ENCODE data around the gene KCNA4. TPM values are rescaled to one million over a fixed set of nuclear protein-coding genes. Genes with fewer than 3 reads are reported as not detected.

The KCNA4 gene
- total and polyA plus RNA-seq, 2 of the 4 experiments (the other 2 are of a cell fraction): not detected

- H3K79me1 ChIP-seq (ENCODE audit: low read depth in 1 of 2, low read length in 2 of 2): no peaks in the 10 kb centered on the region
- no peak overlapping the region for H2AK9ac ChIP-seq (replicated peaks; ENCODE audit: low read depth, low read length, poor library complexity)
- no peak overlapping the region for H3K56ac ChIP-seq (ENCODE audit: extremely low read depth, insufficient read depth, low read length)
- H3K9me3 ChIP-seq (ENCODE audit: control insufficient read depth, insufficient read depth, low read length): no peaks in the 10 kb centered on the region; the same call in 1 of the 2 replicates
- no peak overlapping the region for H2AK5ac ChIP-seq (ENCODE audit: low read depth, low read length)
- no peak overlapping the region for H2BK15ac ChIP-seq (ENCODE audit: low read depth, low read length)
- no peaks in the 10 kb centered on the region for H3K9me1 ChIP-seq (ENCODE audit: insufficient read depth, low read length)
- no peak overlapping the region for H4K5ac ChIP-seq (ENCODE audit: low read depth, low read length)
- no peak for ATAC-seq (ENCODE audit: low read depth)
- 67% methylated on average over 2 of the region's 15 CpGs; no CpG with 5 or more reads in 1 of the 2 experiments for WGBS, 2 experiments (ENCODE audit: extremely low coverage in 2 of 2, insufficient read length in 1 of 2)
- H4K91ac ChIP-seq (ENCODE audit: insufficient read depth, low read depth, low read length): no peak overlapping the region
- H3K14ac ChIP-seq (replicated peaks; ENCODE audit: low read depth, low read length): no peak overlapping the region
- POLR2A ChIA-PET (ENCODE audit: unreplicated experiment): no interaction called here
- no peak overlapping the region for H3K27ac ChIP-seq (ENCODE audit: insufficient read depth, low read length)
- no peak overlapping the region for H3K4me2 ChIP-seq (ENCODE audit: low read depth, low read length)
- H2BK20ac ChIP-seq (ENCODE audit: low read depth, low read length): no peak overlapping the region
- TF ChIP-seq RFX5 (IDR thresholded peaks at IDR 0.05; ENCODE audit: low read depth, low read length): no peak
- no peak for TF ChIP-seq CTCF (conservative IDR thresholded peaks at IDR 0.05; ENCODE audit: low read depth, low read length)
- TF ChIP-seq USF2 (IDR thresholded peaks at IDR 0.05; ENCODE audit: low read depth, low read length): no peak
- TF ChIP-seq MAZ (IDR thresholded peaks at IDR 0.05; ENCODE audit: borderline replicate concordance, low read depth, low read length): no peak
- H3K27me3 ChIP-seq (ENCODE audit: control insufficient read depth, insufficient read depth, low read length): peaks cover 11% of the 10 kb centered on the region; the same call in 1 of the 2 replicates
- H2BK5ac ChIP-seq (ENCODE audit: low read depth, low read length, poor library complexity, severe bottlenecking): no peak overlapping the region
- no peak overlapping the region for H3K4ac ChIP-seq (ENCODE audit: low read depth, low read length)
- no peak overlapping the region for H3K4me3 ChIP-seq (ENCODE audit: insufficient read depth, low read depth, low read length)
- CTCF ChIA-PET: no interaction called here
- H2BK120ac ChIP-seq (ENCODE audit: low read depth, low read length): no peak overlapping the region
- DNase-seq: no peak
- H2AFZ ChIP-seq (replicated peaks; ENCODE audit: low read length, poor library complexity): no peak overlapping the region
- no peaks in the 10 kb centered on the region for H3K36me3 ChIP-seq (ENCODE audit: control insufficient read depth, insufficient read depth, low read length)
- H4K20me1 ChIP-seq (ENCODE audit: insufficient read depth, low read length): no peaks in the 10 kb centered on the region
- in situ Hi-C loops (cut with MboI; ENCODE audit: low sequenced_read_pairs): no loop called here
- H3K9ac ChIP-seq (ENCODE audit: low read depth, low read length): no peak overlapping the region
- H3K23ac ChIP-seq (ENCODE audit: low read depth, low read length): no peak overlapping the region
- no peak overlapping the region for H4K8ac ChIP-seq (ENCODE audit: low read depth in 2 of 2, low read length in 2 of 2)
- no peaks in the 10 kb centered on the region for H3K4me1 ChIP-seq (ENCODE audit: control insufficient read depth, insufficient read depth, low read length)
- H3K18ac ChIP-seq (ENCODE audit: low read depth, low read length): no peak overlapping the region
- BruUV-seq (replicated peaks): no TSS peak
- intact Hi-C loops (cut with micrococcal nuclease): no loop called here
- dilution Hi-C loops (cut with HindIII; ENCODE audit: low sequenced_read_pairs, unreplicated experiment): no loop called here
Measured at GRCh38 chr11:30012346-30012745, 4.5 kb downstream of the KCNA4 start.

All from IMR-90 (cell line).